ENCODE measurements around the gene KLHL40.

DNA sequence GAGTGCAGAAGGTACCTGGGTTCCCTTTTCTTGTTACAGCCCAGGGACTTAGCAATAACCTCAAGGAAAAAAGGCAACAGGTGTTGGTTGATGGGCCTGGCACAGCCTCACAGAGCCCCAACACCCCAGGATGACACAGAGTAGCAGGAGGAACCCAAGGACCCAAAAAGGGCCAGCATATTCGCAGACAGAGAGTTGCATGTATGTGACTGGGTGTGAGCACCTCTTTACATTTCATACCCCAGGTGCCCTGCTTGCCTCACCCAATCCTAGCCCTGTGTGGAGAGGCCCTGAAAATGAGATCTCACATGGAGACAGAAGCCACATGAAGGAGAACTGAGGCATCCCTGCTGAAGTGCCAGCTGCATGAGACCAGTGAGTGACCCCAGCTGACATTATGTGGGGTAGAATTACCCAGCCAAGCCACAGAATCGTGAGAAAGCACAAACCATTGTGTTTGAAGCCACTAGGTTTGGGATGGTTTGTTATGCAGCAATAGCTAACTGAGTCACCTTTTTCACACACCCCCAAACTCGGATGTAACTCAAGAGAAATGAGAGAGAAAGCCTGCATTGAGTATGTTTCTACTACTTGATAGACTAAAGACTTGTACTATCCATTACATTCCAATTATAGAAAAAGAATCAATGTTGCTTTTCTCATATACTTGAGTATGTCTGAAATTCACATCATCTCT is 43.5 kb downstream of the KLHL40 start:
- TF ChIP-seq, protein P1, sequence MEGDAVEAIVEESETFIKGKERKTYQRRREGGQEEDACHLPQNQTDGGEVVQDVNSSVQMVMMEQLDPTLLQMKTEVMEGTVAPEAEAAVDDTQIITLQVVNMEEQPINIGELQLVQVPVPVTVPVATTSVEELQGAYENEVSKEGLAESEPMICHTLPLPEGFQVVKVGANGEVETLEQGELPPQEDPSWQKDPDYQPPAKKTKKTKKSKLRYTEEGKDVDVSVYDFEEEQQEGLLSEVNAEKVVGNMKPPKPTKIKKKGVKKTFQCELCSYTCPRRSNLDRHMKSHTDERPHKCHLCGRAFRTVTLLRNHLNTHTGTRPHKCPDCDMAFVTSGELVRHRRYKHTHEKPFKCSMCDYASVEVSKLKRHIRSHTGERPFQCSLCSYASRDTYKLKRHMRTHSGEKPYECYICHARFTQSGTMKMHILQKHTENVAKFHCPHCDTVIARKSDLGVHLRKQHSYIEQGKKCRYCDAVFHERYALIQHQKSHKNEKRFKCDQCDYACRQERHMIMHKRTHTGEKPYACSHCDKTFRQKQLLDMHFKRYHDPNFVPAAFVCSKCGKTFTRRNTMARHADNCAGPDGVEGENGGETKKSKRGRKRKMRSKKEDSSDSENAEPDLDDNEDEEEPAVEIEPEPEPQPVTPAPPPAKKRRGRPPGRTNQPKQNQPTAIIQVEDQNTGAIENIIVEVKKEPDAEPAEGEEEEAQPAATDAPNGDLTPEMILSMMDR (IDR thresholded peaks at IDR 0.05; ENCODE audit: low read depth, low read length), result no peak
- TF ChIP-seq MYC (IDR thresholded peaks at IDR 0.05; ENCODE audit: low read depth, low read length) (no peak), POLR2A (IDR thresholded peaks at IDR 0.05; ENCODE audit: extremely low read depth, insufficient read length) (no peak)

All from NB4 (cell line).